GM21723 (cell line): ENCODE results near the gene PDIK1L.

ENCODE experiments used
- ATAC-seq: cut with Tn5 transposase; IDR thresholded peaks from one replicate; pipeline ENCODE4 v1.9.1; 2021; ENCODE audit warnings: mild to moderate bottlenecking, moderate library complexity; ENCODE audit not compliant: unreplicated experiment

PDIK1L gene

GRCh38 chr1:26169198-26169554 is 57.6 kb downstream of the PDIK1L start:
- ATAC-seq = no peak

- ATAC-seq = peak; percentile 92
Observed at GRCh38 chr1:26169669-26170471, 58.2 kb downstream of the PDIK1L start, which contains the start of gene ZNF593. Gene ZNF593 (plus strand): TSS chr1:26169908. CDS start chr1:26169984, 76 bp downstream.

GRCh38 chr1:26170472-26170821 is 58.8 kb downstream of the PDIK1L start:
- ATAC-seq = no peak

GRCh38 chr1:26171084-26172072 is 59.8 kb downstream of the PDIK1L start, which contains the start of gene ZNF593OS:
Gene ZNF593OS (minus strand): TSS chr1:26171832. CDS start chr1:26171661, 171 bp downstream.
- no peak for ATAC-seq
